ENCODE results near the gene BTBD16. TPM values are rescaled to one million over a fixed set of nuclear protein-coding genes. Genes with fewer than 3 reads are reported as not detected.

BTBD16 gene
- total and polyA plus RNA-seq, 10 of the 15 experiments (the other 5 are each of a cell fraction or from before 2014, with no cell fraction given), result 0.11 TPM; not detected in 9

DNA sequence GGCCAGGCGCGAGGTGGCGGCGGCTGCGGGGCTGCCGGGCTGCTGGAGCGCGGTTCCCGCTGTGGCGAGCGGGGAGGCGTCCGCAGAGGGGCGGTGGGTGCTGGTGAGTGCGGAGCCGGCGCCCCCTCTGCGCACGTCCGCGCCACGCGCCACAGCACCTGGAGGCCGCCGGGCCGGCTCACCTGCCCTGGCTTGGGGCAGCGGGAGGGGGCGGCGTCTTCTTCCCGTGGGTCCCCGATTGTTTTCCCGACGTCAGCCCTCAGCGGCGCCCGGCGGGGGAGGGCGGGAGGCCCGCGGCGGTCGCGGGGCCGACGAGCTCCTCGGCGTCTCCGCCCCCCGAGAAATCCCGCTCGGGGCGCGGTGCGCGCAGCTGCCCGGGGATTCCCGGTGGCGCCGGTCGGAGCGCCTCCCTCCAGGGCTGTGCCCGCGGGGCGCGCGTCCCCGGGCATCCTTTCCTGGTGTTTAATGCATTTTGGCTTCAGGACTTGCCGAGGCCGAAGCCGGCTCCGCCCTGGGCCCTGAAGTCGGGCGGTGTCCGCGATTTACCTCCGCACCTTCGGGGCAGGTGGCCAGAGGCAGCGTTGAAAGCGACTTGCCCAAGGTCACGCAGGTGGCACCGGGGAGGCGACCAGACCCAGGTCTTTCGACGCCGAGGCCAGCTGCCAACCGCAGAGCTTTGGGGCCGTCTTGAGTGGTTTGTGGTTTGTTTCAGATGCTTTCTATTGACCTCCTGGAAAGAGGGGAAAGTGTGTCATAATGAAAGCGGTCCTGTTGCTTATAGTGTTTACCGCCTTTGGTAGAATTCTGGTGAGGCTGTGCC, 104.0 kb downstream of the BTBD16 start (continued):
- peak; percentile 84 for TF ChIP-seq TCF12 (IDR thresholded peaks at IDR 0.05; ENCODE audit: low read depth, low read length)
- TF ChIP-seq, protein P1, sequence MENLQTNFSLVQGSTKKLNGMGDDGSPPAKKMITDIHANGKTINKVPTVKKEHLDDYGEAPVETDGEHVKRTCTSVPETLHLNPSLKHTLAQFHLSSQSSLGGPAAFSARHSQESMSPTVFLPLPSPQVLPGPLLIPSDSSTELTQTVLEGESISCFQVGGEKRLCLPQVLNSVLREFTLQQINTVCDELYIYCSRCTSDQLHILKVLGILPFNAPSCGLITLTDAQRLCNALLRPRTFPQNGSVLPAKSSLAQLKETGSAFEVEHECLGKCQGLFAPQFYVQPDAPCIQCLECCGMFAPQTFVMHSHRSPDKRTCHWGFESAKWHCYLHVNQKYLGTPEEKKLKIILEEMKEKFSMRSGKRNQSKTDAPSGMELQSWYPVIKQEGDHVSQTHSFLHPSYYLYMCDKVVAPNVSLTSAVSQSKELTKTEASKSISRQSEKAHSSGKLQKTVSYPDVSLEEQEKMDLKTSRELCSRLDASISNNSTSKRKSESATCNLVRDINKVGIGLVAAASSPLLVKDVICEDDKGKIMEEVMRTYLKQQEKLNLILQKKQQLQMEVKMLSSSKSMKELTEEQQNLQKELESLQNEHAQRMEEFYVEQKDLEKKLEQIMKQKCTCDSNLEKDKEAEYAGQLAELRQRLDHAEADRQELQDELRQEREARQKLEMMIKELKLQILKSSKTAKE (IDR thresholded peaks at IDR 0.05; ENCODE audit: low read depth, poor library complexity, severe bottlenecking), result peak; percentile 83
- TF ChIP-seq, protein P2, sequence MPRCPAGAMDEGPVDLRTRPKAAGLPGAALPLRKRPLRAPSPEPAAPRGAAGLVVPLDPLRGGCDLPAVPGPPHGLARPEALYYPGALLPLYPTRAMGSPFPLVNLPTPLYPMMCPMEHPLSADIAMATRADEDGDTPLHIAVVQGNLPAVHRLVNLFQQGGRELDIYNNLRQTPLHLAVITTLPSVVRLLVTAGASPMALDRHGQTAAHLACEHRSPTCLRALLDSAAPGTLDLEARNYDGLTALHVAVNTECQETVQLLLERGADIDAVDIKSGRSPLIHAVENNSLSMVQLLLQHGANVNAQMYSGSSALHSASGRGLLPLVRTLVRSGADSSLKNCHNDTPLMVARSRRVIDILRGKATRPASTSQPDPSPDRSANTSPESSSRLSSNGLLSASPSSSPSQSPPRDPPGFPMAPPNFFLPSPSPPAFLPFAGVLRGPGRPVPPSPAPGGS (IDR thresholded peaks at IDR 0.05; ENCODE audit: borderline replicate concordance, insufficient read depth, low read depth, low read length, poor library complexity, severe bottlenecking), result peak; percentile 22
- peak; percentile 84 for TF ChIP-seq TBL1XR1 (IDR thresholded peaks at IDR 0.05; ENCODE audit: low read depth, low read length)
- TF ChIP-seq SMC3 (IDR thresholded peaks at IDR 0.05; ENCODE audit: borderline replicate concordance, low read length), result no peak
- peak; percentile 43 for TF ChIP-seq MEF2B (IDR thresholded peaks at IDR 0.05; ENCODE audit: partially characterized antibody, poor library complexity, severe bottlenecking)
- 0 out of 4 replicates have a peak, but pooled peaks of 1 of the 2 experiments have one; percentile 57 for TF ChIP-seq CEBPB (IDR thresholded peaks at IDR 0.05; ENCODE audit: borderline replicate concordance in 1 of 2, low read depth in 2 of 2, low read length in 2 of 2)
- TF ChIP-seq IRF4 (IDR thresholded peaks at IDR 0.05; ENCODE audit: low read depth, low read length), result peak; percentile 87
- TF ChIP-seq, protein P3, sequence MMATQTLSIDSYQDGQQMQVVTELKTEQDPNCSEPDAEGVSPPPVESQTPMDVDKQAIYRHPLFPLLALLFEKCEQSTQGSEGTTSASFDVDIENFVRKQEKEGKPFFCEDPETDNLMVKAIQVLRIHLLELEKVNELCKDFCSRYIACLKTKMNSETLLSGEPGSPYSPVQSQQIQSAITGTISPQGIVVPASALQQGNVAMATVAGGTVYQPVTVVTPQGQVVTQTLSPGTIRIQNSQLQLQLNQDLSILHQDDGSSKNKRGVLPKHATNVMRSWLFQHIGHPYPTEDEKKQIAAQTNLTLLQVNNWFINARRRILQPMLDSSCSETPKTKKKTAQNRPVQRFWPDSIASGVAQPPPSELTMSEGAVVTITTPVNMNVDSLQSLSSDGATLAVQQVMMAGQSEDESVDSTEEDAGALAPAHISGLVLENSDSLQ (IDR thresholded peaks at IDR 0.05), result no peak
- TF ChIP-seq SMAD1 (IDR thresholded peaks at IDR 0.05; ENCODE audit: low read depth, partially characterized antibody), result no peak
- TF ChIP-seq EGR1 (IDR thresholded peaks at IDR 0.05; ENCODE audit: borderline replicate concordance in 1 of 2, low read depth in 2 of 2, low read length in 2 of 2), result 0 out of 3 replicates have a peak, but pooled peaks of 1 of the 2 experiments have one; percentile 29
- no peak for TF ChIP-seq LARP7 (IDR thresholded peaks at IDR 0.05)
- TF ChIP-seq EED (IDR thresholded peaks at IDR 0.05; ENCODE audit: low read depth), result peak; percentile 88
- no peak for TF ChIP-seq NFXL1 (IDR thresholded peaks at IDR 0.05; ENCODE audit: borderline replicate concordance)
- TF ChIP-seq BCL11A (IDR thresholded peaks at IDR 0.05; ENCODE audit: low read depth, low read length), result peak; percentile 80
- TF ChIP-seq FOXM1 (IDR thresholded peaks at IDR 0.05; ENCODE audit: low read depth, low read length), result peak; percentile 74
- TF ChIP-seq, protein P4, sequence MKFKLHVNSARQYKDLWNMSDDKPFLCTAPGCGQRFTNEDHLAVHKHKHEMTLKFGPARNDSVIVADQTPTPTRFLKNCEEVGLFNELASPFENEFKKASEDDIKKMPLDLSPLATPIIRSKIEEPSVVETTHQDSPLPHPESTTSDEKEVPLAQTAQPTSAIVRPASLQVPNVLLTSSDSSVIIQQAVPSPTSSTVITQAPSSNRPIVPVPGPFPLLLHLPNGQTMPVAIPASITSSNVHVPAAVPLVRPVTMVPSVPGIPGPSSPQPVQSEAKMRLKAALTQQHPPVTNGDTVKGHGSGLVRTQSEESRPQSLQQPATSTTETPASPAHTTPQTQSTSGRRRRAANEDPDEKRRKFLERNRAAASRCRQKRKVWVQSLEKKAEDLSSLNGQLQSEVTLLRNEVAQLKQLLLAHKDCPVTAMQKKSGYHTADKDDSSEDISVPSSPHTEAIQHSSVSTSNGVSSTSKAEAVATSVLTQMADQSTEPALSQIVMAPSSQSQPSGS (IDR thresholded peaks at IDR 0.05; ENCODE audit: low read length), result peak; percentile 49; the same call in 1 of the 2 replicates
- peak; percentile 99 for TF ChIP-seq RUNX3 (IDR thresholded peaks at IDR 0.05; ENCODE audit: low read length)
- no peak for TF ChIP-seq ZNF622 (IDR thresholded peaks at IDR 0.05)
- no peak for TF ChIP-seq SIN3A (IDR thresholded peaks at IDR 0.05; ENCODE audit: low read depth, low read length)
- TF ChIP-seq IKZF2 (IDR thresholded peaks at IDR 0.05), result peak; percentile 76 to 86
- peak; percentile 87 for TF ChIP-seq JUNB (IDR thresholded peaks at IDR 0.05)
- TF ChIP-seq ETV6 (conservative IDR thresholded peaks at IDR 0.05 in 1 of 2, IDR thresholded peaks at IDR 0.05 in 1 of 2; ENCODE audit: borderline replicate concordance in 1 of 2, low read depth in 1 of 2), result peak in 1 of 2 experiments; percentile 29; a peak in 1 of 4 replicates
